Hematopoietic multipotent progenitor cell treated with erythropoietin and hydrocortisone succinate and interleukin-3 and kit ligand, for 17 days (in vitro differentiated cells): ENCODE results near the gene NPAS1.
"Not testable (repeated sequence)": the region's sequence is repeated elsewhere in the genome, so short reads cannot be mapped to it uniquely, and the experiment has no call there.

Experiments used
- DNase-seq: peaks from one replicate; pipeline ENCODE4 v3.0.0-alpha.2; 2015; ENCODE audit warnings: low spot score

NPAS1 gene

DNA sequence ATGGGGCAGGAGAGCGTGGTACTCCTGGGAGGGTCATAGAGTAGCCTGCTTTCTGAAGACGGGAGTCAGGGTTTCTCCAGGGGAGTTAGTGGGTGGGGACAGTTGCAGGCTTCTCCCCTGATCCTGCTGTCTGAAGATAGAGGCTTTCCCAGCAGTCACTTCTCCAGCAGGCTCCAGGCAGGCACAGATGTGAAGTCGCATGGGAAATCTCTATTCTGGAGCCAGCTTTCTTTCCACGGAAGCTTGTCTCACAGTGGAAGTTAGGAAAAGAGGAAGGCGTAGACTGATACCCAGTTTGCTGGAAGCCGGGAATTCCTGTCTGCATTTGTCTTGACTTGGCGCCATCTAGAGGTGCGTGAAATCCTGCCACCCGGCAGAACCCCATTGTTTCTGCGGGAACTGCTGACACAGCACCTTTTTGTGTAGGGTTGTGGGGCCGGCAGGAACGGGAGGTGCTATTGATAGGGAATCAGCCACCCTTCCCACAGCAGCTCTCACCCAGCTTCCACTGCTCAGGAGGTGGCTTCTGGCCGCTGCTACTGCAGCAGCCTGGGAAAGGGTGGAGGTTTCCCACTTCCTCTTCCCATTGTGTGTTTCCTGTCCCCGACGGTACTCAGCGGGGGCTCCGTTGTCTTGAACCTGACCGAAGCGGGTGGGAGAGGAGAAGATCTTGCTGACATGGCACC lies 28.5 kb upstream of the NPAS1 start:
- peak; percentile 71 for DNase-seq

DNA sequence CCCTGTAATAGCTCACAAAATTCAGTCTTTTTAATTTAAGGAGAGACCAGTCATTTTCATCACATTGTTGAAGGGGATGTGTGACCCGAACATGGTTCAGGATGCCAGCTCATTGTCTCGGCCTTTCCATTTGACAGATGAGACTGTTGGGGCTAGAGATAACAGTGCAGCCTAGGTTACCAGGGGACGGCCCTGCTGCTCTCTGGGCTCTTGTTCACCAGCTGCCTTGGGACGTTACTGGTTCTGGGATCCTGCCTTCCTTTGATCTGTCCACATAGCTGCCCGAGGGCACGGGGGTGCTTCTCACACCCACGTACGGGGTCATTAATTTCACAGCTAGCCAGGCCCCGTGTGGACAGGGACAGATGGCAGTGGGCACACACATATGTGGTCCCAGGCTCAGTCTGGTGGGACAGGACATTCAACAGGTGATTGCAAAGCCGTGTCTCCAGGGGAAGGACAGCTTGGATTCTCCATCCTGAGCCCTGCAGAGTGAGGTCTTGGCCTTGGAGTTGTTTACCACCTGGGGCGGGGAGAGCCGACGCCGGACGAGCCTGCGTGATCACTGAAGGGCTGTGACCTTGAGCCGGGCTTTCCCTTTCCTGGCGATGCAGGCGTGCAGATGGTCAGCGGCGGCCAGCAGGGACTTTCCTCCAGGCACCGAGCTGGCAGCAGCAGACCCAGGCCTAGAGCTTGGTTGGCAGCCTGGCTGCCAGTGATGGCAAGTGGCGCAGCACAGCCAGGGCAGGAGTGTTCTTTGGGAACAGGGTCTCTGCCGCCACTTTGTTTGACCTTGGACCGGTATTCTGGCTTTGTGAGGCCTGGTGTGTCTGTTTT lies 26.7 kb upstream of the NPAS1 start:
- no peak for DNase-seq

- DNase-seq: no peak
Measured at GRCh38 chr19:46993622-46994021, 26.0 kb upstream of the NPAS1 start.

- DNase-seq: no peak
Measured at GRCh38 chr19:46994141-46994686, 25.4 kb upstream of the NPAS1 start.

- DNase-seq: no peak
Measured at GRCh38 chr19:46995492-46995891, 24.1 kb upstream of the NPAS1 start.

DNA sequence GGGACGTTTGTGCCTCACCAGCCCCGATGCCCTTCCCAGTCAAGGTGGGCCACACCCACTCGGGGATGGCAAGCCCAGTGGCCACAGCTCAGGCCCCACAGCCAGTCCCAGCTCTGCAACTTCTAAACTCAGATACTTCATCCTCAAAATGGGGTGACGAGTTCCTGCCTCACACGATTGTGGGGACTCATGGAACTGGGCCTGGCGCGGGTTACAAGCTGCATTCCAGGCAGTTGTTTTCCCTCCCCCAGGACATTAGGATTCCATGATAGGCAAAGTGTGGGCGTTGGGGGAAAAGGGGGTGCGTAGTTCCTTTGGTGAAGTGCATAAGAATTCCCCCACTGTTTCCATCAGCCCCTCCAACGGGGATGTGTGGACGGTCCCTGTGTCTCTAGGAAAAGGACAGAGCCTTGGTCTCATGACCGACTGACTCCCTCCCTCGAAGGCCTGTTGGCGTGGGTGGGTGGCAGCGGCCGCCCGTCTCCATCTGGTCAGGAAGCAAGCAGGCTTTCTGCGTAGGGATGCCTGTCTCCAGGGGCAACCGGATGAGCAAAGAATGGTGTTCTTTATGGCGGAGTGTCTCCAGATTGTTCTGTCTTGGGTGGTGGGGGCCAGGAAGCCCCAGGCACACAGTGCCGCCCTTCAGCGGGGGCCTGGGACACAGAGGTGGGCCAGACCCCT lies 21.1 kb upstream of the NPAS1 start:
- DNase-seq: no peak

DNA sequence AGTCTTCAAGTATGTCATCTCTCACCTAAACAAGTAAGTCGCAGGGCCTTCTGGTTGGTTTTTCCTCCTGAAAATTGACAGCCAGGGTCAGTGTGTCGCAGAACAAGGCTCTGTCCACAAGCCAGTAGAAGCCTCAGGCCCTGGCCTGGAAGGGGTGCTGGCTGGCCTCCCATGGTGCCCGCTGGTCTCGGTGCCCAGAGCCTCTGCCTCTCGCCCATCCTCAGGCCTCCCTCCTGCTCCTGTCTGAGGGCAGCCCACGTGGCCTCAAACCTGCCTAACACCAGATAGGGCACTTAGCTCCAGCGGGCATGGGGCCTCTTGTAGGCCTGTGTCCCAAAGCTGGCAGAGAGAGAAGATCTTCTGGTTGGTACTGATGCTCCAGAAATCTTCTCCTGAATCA lies 20.3 kb upstream of the NPAS1 start:
- DNase-seq: no peak

GRCh38 chr19:46999878-47000277 lies 19.8 kb upstream of the NPAS1 start:
- no peak for DNase-seq

- DNase-seq: no peak
Measured at GRCh38 chr19:47000373-47000772, 19.3 kb upstream of the NPAS1 start.

GRCh38 chr19:47001584-47001983 lies 18.1 kb upstream of the NPAS1 start:
- DNase-seq: no peak

- no peak for DNase-seq
Measured at GRCh38 chr19:47002106-47002766, 17.4 kb upstream of the NPAS1 start.

GRCh38 chr19:47002853-47003610 lies 16.6 kb upstream of the NPAS1 start:
- no peak for DNase-seq

DNA sequence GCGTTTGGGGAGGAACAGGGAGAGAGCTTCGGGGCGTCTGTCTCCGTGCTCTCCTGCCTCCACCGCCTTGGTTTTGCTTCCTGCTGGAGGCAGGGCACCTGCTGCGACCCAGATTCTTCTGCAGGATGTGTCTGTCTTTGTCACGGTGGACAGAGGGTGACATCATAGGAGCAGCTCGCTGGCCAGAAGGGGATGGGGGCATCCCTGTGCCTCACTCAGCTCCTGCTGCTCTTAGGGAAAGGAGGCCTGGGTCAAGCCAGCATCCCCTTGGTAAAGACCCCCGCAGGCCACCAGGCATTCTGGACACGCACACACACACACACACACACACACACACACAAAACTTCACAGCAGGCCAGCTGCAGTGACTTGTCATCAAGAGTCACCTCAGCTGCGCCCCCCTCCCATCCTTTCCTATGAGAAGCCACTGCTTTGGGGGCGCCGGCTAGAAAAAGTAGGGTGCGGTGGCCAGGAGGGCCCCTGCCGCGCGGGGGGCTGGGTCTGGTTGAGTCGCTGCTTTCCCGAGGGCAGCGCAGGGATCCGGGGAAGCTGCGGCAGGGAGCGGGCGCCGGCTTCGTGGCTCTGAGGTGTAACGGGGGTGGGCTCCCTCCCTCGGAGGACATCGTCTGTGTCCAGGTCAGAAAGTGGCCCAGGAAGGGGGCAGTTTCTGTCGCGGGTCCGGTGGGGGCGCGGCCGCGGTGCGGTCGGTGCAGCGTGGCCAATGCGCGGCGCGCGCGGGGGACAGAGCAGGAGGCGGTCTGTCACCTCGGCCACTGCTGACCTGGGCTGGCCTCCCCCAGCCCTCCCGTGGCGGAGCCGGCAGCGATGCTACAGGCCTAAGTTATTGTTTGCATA lies 15.8 kb upstream of the NPAS1 start:
- DNase-seq: no peak

DNA sequence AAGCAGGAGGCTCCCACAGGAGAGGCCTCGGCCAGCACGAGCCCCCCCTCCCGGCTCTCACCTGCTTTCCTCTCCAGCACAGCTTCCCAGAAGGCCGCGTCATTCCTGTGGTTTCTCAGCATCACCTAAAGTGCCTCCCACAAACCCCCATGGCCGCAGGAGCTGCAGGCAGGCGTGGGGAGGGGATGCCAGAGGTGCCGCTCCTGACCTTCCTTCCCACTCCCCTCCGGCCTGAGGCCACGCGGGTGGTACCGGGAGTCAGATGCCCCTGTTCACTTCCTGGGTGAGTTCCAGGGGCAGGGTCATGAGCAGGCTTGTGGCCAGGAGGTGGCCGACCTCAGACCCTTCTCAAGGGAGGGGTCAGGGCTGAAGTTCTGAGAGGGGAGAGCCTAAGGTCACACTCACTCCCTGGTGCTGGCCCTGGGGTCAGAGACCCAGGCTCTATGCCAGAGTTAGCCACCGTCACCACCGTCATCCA lies 14.4 kb upstream of the NPAS1 start:
- no peak for DNase-seq

- DNase-seq: no peak
Measured at GRCh38 chr19:47005873-47006272, 13.8 kb upstream of the NPAS1 start.

GRCh38 chr19:47006496-47006895 lies 13.1 kb upstream of the NPAS1 start:
- DNase-seq: no peak

GRCh38 chr19:47010549-47010948 lies 9.1 kb upstream of the NPAS1 start:
- DNase-seq: not testable (repeated sequence)

DNA sequence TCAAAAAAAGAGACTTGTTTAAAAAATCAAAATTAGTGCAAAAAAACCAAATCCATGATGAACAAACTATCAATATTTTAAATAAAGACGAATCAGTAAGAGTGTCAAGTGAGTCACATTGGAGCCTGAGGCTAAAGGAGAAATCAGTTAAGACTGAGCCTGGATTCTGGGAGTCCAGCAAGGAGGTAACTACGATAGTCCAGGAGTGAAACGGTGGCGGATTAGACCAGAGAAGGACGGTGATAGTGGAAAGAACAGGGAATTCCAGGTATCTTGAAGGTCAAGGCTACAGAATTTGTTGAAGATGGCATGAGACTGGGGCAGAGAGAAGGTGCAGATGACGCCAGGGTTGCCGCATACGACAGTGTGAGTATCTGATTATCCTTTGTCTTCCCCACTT lies 7.0 kb upstream of the NPAS1 start:
- no peak for DNase-seq

DNA sequence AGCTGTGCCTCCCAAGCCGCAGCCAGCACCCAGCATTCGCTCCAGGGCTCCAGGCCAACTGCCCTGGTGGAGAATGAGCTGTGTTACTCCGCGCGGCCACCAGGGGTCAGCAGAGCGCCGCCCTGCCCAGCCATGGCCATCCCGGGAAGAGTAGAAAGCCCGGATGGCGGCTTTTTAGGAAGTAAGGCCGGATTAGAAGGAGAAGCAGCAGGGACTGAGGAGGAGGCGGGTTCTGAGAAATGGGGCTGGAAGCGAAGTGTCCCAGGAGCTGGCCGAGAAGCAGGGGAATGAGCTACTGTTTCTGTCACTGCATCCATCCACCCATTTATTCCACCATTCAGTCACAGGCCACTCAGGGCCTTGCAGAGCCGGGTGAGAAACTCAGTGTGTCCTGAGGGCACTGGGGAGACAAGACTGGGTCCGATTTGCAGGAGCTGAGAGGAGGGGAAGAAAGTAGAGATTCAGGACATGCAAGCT lies 6.6 kb upstream of the NPAS1 start:
- DNase-seq: peak; percentile 70

GRCh38 chr19:47018923-47019322 lies 714 bp upstream of the NPAS1 start:
- DNase-seq: no peak
